HL-60 (cell line): ENCODE measurements around the gene USP5.

ENCODE experiments used
- DNase-seq, 2 experiments: peaks; one replicate each; pipeline ENCODE4 v3.0.0-alpha.2; 2010 to 2020; ENCODE audit warnings: low read depth in 1 of 2, low spot score in 1 of 2
- H3K27ac ChIP-seq: fragments of 250-450 bp; sonication (Bioruptor Pico); replicated peaks from 2 replicates; pipeline ENCODE4 v1.5.1; 2020; ENCODE audit warnings: mild to moderate bottlenecking, moderate library complexity
- H3K27me3 ChIP-seq: fragments of 250-450 bp; sonication (Bioruptor Pico); 2 replicates; pipeline ENCODE4 v1.5.1; 2021; ENCODE audit warnings: mild to moderate bottlenecking, moderate library complexity; ENCODE audit not compliant: insufficient read depth, poor library complexity, severe bottlenecking
- H3K4me3 ChIP-seq: replicated peaks from 2 replicates; pipeline ENCODE4 v1.5.1; 2011; ENCODE audit warnings: mild to moderate bottlenecking, control low read depth, low read length; ENCODE audit not compliant: insufficient read depth
- GABPA ChIP-seq: IDR thresholded peaks from 2 replicates; pipeline ENCODE4 v1.6.1; 2012; ENCODE audit warnings: low read depth
- POLR2AphosphoS5 ChIP-seq: IDR thresholded peaks from 2 replicates; pipeline ENCODE4 v1.6.1; 2012; ENCODE audit warnings: low read depth
- REST ChIP-seq: IDR thresholded peaks from 2 replicates; pipeline ENCODE4 v1.6.1; 2012; ENCODE audit warnings: low read depth; ENCODE audit not compliant: insufficient replicate concordance
- SPI1 ChIP-seq: IDR thresholded peaks from 2 replicates; pipeline ENCODE4 v1.6.1; 2012; ENCODE audit warnings: low read depth, mild to moderate bottlenecking, borderline replicate concordance
- TF ChIP-seq, protein P1 (sequence below): IDR thresholded peaks from one replicate; pipeline ENCODE4 v1.5.1; 2011; ENCODE audit warnings: low read length, control low read depth, inconsistent platforms; ENCODE audit not compliant: insufficient read depth

The USP5 gene

DNA sequence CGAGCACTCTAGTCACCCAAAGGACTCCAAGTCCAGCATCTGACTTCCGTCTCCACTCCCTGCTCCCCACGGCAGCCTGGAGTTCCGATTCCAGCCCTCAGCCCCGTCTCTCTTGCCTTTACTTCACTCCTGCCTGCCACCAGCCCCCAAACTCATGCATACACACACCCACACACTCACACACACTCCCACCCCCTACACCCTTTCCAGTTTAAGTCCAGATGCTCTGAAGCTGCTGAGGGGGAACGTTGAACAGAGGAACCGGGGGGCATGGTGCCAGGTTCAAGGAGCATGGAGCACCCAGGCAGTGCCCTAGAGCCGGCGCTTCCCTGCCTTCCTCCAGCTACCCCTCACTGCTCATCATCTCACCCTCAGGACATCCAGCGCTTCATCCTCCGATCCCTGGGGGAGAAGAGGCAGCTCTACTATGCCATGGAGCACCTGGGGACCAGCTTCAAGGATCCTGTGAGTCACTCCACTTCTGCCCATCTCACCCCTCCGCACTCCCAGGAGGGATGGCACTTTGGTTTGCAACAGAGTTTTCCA is 20.4 kb upstream of the USP5 start:
- Histone ChIP-seq H3K27ac (no peak overlapping the region), H3K27me3 (peaks cover 18% of the 10 kb centered on the region), H3K4me3 (no peak overlapping the region)
- DNase-seq: no peak
- TF ChIP-seq POLR2AphosphoS5 (no peak), REST (no peak), SPI1 (no peak), GABPA (no peak)
- TF ChIP-seq, protein P1, sequence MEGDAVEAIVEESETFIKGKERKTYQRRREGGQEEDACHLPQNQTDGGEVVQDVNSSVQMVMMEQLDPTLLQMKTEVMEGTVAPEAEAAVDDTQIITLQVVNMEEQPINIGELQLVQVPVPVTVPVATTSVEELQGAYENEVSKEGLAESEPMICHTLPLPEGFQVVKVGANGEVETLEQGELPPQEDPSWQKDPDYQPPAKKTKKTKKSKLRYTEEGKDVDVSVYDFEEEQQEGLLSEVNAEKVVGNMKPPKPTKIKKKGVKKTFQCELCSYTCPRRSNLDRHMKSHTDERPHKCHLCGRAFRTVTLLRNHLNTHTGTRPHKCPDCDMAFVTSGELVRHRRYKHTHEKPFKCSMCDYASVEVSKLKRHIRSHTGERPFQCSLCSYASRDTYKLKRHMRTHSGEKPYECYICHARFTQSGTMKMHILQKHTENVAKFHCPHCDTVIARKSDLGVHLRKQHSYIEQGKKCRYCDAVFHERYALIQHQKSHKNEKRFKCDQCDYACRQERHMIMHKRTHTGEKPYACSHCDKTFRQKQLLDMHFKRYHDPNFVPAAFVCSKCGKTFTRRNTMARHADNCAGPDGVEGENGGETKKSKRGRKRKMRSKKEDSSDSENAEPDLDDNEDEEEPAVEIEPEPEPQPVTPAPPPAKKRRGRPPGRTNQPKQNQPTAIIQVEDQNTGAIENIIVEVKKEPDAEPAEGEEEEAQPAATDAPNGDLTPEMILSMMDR: no peak

GRCh38 chr12:6832125-6832524 is 19.8 kb upstream of the USP5 start:
- TF ChIP-seq, protein P1: no peak
- TF ChIP-seq REST (no peak), GABPA (no peak), SPI1 (no peak), POLR2AphosphoS5 (no peak)

DNA sequence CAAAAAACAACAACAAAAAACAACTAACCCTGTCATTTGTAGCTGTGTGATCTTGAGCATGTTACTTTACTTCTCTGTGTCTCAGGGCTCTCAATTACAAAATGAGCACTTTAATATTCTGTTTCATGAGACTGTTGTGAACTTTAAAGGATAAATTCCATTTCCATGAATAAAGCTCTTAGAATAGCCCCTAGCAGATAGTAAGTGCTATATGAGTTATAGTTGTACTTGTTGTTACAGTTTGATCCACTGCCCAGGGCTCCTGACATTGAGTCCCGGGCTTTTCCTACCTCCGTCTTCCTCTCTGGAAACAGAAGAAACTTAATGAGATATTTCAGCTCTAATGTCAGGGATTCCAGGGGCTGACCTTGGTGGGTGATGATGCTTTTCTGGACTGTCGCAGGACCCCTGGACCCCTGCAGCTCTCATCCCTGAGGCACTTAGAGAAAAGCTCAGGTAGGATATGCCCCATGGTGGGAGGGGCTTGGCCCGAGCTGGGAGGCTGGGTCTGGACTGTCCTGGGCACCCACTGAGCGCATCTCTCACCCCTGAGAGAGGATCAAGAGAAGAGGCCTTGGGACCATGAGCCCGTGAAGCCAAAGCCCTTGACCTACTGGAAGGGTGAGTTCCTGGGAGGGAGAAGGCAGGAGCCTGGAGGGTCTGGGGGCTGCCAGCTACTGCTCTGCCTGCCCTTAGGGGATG is 18.6 kb upstream of the USP5 start:
- peaks cover 12% of the 10 kb centered on the region for H3K27me3 ChIP-seq
- no peak overlapping the region for H3K4me3 ChIP-seq
- H3K27ac ChIP-seq: no peak overlapping the region
- no peak for DNase-seq
- TF ChIP-seq REST: no peak
- TF ChIP-seq POLR2AphosphoS5: no peak
- TF ChIP-seq GABPA: no peak
- TF ChIP-seq, protein P1: no peak
- TF ChIP-seq SPI1: no peak

More at GRCh38 chr12:6832125-6832524, 19.8 kb upstream of the USP5 start:
- DNase-seq: no peak
- Histone ChIP-seq H3K27ac (no peak overlapping the region), H3K4me3 (no peak overlapping the region), H3K27me3 (peaks cover 17% of the 10 kb centered on the region)
